ENCODE measurements around the gene NOC3L.

DNA sequence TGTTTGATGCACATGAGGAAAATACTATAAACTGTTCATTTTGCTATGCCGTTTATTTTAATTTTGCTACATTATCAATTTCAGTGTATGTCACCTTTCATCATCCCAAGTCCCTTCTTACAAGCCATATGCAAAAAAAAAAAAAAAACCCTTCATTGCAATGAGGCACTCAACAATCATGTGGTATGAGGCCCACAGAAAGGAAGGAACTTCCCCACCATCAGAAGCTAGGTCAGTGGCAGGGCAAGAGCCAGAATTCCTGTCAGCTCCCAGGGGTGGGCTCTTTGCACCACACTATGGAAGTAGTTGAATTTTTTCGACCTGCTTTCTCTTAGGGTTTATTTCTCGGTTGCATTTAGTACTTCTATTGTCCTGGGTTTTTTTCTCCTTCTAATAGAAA lies 75.4 kb downstream of the NOC3L start:
- TF ChIP-seq, protein P1, sequence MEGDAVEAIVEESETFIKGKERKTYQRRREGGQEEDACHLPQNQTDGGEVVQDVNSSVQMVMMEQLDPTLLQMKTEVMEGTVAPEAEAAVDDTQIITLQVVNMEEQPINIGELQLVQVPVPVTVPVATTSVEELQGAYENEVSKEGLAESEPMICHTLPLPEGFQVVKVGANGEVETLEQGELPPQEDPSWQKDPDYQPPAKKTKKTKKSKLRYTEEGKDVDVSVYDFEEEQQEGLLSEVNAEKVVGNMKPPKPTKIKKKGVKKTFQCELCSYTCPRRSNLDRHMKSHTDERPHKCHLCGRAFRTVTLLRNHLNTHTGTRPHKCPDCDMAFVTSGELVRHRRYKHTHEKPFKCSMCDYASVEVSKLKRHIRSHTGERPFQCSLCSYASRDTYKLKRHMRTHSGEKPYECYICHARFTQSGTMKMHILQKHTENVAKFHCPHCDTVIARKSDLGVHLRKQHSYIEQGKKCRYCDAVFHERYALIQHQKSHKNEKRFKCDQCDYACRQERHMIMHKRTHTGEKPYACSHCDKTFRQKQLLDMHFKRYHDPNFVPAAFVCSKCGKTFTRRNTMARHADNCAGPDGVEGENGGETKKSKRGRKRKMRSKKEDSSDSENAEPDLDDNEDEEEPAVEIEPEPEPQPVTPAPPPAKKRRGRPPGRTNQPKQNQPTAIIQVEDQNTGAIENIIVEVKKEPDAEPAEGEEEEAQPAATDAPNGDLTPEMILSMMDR (IDR thresholded peaks at IDR 0.05): no peak
- no peak for TF ChIP-seq POLR2A (IDR thresholded peaks at IDR 0.05)
